Subcutaneous abdominal adipose tissue (tissue), 5 donors: Measurements from ENCODE around the gene FAM117B.

Experiments used
- H3K27ac ChIP-seq: one replicate; pipeline ENCODE4 v1.7.0; 2013; ENCODE audit warnings: low read depth, mild to moderate bottlenecking, inconsistent platforms, low read length, moderate library complexity
- H3K27me3 ChIP-seq, 5 donors: one replicate each; pipeline ENCODE4 v1.7.0; 2013; ENCODE audit warnings: low read length in 5 of 5, inconsistent platforms in 1 of 5; ENCODE audit not compliant: control insufficient read depth in 5 of 5, insufficient read depth in 4 of 5
- H3K36me3 ChIP-seq, 5 donors: one replicate each; pipeline ENCODE4 v1.7.0; 2013; ENCODE audit warnings: low read length in 5 of 5; ENCODE audit not compliant: control insufficient read depth in 5 of 5, insufficient read depth in 5 of 5
- H3K4me1 ChIP-seq, 5 donors: one replicate each; pipeline ENCODE4 v1.7.0; 2013; ENCODE audit warnings: low read length in 5 of 5, mild to moderate bottlenecking in 3 of 5, moderate library complexity in 1 of 5; ENCODE audit not compliant: control insufficient read depth in 5 of 5, insufficient read depth in 5 of 5
- H3K4me3 ChIP-seq, 5 donors: one replicate each; pipeline ENCODE4 v1.7.0; 2013; ENCODE audit warnings: low read length in 5 of 5, low read depth in 1 of 5
- H3K9ac ChIP-seq, 5 donors: one replicate each; pipeline ENCODE4 v1.7.0; 2013; ENCODE audit warnings: low read length in 5 of 5, mild to moderate bottlenecking in 4 of 5, moderate library complexity in 3 of 5
- H3K9me3 ChIP-seq, 5 donors: one replicate each; pipeline ENCODE4 v1.7.0; 2013; ENCODE audit warnings: low read length in 5 of 5; ENCODE audit not compliant: control insufficient read depth in 5 of 5
- donor health status: healthy.
- donor health status: healthy.
- donor health status: healthy.
- donor health status: healthy.
- donor health status: healthy.

The FAM117B gene

DNA sequence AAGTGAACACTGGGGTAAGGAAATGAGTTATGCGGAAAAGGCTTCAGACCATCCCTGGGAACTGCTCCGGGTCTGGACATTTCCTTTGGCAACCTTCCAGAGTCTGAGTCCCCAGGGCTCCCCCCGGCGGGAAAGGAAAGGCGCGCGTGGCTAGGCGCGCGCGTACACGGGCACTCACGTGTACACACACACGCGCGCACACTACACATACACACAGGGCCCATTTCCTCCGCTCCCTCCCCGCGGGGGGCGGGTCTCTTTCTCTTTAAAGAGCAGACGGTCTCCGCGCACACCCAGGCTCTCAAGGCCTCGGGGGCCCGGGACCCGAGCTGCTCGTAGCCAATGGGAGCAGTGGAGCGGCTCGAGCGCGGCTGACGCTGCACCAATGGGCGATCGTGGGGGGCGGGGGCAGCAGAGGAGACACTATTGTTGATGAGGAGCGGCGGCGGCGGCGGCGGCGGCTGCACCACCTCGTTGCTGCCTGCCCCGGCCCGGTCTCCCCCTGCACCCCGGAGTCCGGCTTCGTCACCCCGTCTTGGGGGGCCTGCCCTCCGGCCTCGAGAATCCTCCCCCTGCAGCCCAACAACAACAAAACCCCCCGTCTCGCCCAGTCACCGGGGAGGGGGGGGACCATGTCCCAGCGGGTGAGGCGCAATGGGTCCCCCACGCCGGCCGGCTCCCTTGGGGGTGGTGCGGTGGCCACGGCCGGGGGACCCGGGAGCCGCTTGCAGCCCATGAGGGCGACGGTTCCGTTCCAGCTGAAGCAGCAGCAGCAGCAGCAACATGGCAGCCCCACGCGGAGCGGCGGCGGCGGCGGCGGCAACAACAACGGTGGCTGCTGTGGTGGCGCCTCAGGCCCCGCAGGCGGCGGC, at the start of gene FAM117B:
FAM117B (plus strand) TSS at position 414 of the 872 bp plus-strand sequence; CDS start at position 633, 219 bp downstream.
- H3K27ac ChIP-seq, result peak within 1 kb of the TSS; percentile 79
- H3K4me3 ChIP-seq, result peak within 1 kb of the TSS; percentile 74 to 94 (median 83)
- no peaks in the 10 kb centered on the region for H3K9me3 ChIP-seq
- no peaks in the 10 kb centered on the region for H3K27me3 ChIP-seq
- peaks cover 1 to 21% (median 13%) of the 10 kb centered on the region in 5 donors for H3K4me1 ChIP-seq
- no peaks in the 10 kb centered on the region for H3K36me3 ChIP-seq
- peak within 1 kb of the TSS; percentile 40 to 78 (median 64) for H3K9ac ChIP-seq

DNA sequence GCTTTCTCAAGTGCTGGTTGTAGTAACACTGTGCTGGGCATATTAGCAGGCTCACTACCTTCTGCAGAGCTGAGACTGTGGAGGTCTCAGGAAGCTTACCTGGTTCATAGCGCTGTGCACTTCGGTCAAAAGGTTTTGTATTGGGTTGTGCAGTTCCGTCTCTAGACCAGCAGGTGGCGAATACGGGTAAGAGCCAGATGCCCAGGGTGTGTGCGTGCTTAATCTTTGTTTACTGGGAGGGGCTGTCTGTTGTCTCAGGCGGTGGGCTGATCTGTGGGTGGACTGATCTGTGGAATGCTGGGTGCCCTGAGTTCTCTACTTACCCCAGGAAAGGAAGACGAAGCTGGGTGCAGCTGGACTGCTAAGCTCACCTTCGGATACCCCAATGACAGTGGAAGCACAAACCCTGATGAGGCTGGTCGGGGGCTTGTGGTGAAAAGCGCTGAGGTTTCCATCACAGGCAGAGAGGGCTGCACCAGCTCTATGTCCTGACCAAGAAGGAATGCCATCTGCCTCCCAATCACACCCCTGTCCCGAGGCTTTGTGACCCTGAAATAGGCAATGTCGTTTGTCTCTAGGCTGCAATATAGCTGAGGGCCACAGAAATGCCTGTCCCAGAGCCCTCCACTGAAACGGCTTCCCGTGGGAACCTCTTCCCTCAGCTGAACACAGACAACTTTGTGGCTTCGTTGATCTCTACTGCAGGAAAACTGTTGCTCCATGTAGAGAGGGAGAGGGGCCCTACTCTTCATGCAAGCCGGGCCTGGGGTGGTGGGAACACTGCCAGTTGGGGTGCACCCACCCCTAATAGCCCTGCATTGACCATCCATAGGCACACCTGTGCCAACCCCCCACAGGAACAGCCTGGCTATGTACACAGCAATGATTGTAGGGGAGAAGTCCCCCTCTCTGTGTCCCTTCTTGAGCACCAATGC, 45.9 kb upstream of the FAM117B start:
- H3K9ac ChIP-seq, result peak overlapping the region in 1 of 5 donors; percentile 31
- H3K27ac ChIP-seq, result no peak overlapping the region
- peaks cover 0 to under 1% (median 0%) of the 10 kb centered on the region in 5 donors for H3K9me3 ChIP-seq
- no peaks in the 10 kb centered on the region for H3K27me3 ChIP-seq
- H3K36me3 ChIP-seq, result no peaks in the 10 kb centered on the region
- peak overlapping the region; percentile 53 to 59 (median 57) for H3K4me3 ChIP-seq
- peaks cover 5 to 9% (median 8%) of the 10 kb centered on the region in 5 donors for H3K4me1 ChIP-seq

DNA sequence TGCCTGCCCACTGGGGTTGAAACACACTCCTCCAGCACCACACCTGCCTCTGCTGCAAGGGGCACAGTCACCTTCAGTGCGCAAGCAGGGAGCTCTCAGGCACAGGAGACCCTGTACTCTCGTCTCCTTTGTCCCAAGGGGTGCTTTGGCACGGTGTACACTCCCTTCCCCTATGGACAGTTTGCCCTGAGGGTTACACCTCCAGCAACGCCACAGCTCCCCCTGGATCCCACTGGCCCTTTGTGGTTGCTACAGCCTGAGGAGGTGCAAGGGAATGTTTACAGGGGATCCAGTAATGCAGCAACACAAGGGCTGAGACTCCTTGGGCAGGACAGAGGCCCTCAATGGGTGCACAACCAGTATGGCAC, 45.2 kb upstream of the FAM117B start:
- H3K9me3 ChIP-seq, result no peaks in the 10 kb centered on the region
- H3K27me3 ChIP-seq, result no peaks in the 10 kb centered on the region
- H3K9ac ChIP-seq, result no peak overlapping the region

DNA sequence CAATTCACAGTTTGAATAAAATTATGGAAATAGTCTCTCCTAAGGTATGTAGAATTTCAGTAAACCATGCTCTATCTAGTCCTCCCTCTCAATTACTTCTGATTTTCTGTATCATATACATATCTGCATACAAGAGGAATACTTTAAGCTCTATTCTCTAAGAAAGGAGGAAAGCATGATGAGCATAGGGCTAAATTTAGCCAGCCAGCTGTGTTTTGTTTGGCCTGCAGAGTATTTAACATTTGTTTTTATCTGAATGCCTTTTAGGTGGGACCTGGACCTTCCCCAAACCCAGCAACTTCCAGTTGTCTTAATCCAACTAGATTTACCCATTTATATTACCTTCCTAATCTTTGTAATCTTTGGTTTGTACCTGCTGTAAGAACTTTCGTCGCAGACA, 42.2 kb upstream of the FAM117B start:
- H3K9me3 ChIP-seq, result no peaks in the 10 kb centered on the region
- no peaks in the 10 kb centered on the region for H3K27me3 ChIP-seq
- H3K27ac ChIP-seq, result no peak overlapping the region
- H3K4me3 ChIP-seq, result no peak overlapping the region
- no peak overlapping the region for H3K9ac ChIP-seq
- H3K36me3 ChIP-seq, result no peaks in the 10 kb centered on the region
- peaks cover 5 to 9% (median 8%) of the 10 kb centered on the region in 5 donors for H3K4me1 ChIP-seq

More for the DNA sequence above, 45.2 kb upstream of the FAM117B start:
- H3K27ac ChIP-seq, result no peak overlapping the region
- no peak overlapping the region for H3K4me3 ChIP-seq
- H3K36me3 ChIP-seq, result no peaks in the 10 kb centered on the region
- H3K4me1 ChIP-seq, result peaks cover 5 to 9% (median 8%) of the 10 kb centered on the region in 5 donors

DNA sequence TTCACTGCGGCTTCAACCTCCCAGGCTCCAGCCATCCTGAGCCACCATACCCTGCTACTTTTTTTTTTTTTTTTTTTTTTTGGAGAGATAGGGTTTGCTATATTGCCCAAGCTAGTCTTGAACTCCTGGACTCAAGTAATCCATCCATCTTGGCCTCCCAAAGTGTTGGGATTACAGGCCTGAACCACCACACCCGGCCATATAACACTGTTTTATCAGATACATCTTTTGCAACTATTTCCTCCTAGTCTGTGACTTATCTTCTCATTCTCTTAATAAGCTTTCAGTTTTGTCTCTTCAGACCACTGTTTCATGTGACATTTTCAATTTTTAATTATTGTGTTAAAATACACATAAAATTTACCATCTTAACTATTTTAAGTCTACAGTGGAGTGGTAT, 35.7 kb upstream of the FAM117B start:
- Histone ChIP-seq H3K9me3 (no peaks in the 10 kb centered on the region), H3K9ac (no peak overlapping the region), H3K4me3 (no peak overlapping the region), H3K27me3 (no peaks in the 10 kb centered on the region), H3K36me3 (no peaks in the 10 kb centered on the region), H3K4me1 (peaks cover 0 to 3% (median 0%) of the 10 kb centered on the region in 5 donors), H3K27ac (no peak overlapping the region)

DNA sequence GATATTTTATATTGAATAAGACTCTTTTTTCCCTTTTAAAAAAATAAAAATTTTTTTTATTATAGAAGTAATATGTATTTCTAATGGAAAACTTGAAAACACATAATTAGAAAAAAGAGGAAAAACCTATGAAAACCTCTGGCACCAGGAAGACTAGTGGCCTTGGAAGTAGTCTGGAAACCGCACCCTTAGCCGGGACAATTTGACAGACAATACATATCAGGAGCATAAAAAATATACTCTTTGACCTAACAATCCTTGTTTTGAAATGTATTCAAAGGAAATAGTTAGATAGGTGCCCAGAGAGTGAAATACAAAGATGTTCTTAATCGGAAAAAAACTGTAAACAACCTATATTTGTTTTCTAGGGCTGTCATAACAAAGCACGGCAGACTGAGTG, 34.9 kb upstream of the FAM117B start:
- Histone ChIP-seq H3K9ac (no peak overlapping the region), H3K4me3 (no peak overlapping the region), H3K36me3 (no peaks in the 10 kb centered on the region), H3K27me3 (no peaks in the 10 kb centered on the region), H3K4me1 (peaks cover 0 to 3% (median 0%) of the 10 kb centered on the region in 5 donors), H3K27ac (no peak overlapping the region), H3K9me3 (no peaks in the 10 kb centered on the region)

DNA sequence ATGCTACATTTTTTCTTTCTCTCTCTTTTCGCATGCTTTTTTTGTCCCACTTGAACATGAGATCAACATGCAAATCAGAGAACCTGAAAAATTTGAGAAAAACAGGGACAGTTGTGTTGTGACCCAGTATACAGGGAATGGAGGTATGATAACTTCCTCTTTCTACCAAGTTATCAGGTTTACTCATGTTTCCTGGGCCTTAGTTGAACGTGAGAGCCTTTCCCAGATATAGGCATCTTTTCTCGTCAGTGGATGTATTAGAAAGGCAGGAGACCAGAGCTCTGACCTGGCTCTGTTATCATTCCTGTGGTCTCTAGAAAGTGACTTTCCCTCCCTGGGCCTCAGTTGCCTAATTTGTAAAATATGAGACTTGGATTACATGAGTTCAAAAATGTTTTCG, 30.1 kb upstream of the FAM117B start:
- H3K27ac ChIP-seq, result no peak overlapping the region
- no peak overlapping the region for H3K9ac ChIP-seq
- H3K27me3 ChIP-seq, result no peaks in the 10 kb centered on the region
- H3K4me1 ChIP-seq, result peaks cover 0 to 3% (median 0%) of the 10 kb centered on the region in 5 donors
- no peaks in the 10 kb centered on the region for H3K36me3 ChIP-seq
- no peaks in the 10 kb centered on the region for H3K9me3 ChIP-seq
- H3K4me3 ChIP-seq, result no peak overlapping the region

DNA sequence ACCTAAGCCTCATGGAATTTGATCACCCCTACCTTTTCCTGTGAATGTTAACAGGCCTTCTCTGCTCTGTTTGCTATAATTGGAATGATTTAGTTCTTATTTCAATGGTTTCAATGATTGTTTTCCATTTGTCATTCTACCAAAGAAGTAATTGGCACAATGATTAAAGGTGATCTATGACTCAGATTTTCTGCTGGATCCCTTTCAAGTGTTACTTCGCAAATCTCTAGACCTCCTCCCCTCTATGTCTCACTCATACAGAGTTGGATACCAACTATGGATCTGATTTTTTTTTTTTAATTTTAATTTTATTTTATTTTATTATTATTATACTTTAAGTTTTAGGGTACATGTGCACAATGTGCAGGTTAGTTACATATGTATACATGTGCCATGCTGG, 29.6 kb upstream of the FAM117B start:
- Histone ChIP-seq H3K27me3 (no peaks in the 10 kb centered on the region), H3K4me1 (peaks cover 0 to 1% (median 0%) of the 10 kb centered on the region in 5 donors), H3K4me3 (no peak overlapping the region), H3K36me3 (no peaks in the 10 kb centered on the region), H3K9ac (no peak overlapping the region), H3K9me3 (no peaks in the 10 kb centered on the region), H3K27ac (no peak overlapping the region)

DNA sequence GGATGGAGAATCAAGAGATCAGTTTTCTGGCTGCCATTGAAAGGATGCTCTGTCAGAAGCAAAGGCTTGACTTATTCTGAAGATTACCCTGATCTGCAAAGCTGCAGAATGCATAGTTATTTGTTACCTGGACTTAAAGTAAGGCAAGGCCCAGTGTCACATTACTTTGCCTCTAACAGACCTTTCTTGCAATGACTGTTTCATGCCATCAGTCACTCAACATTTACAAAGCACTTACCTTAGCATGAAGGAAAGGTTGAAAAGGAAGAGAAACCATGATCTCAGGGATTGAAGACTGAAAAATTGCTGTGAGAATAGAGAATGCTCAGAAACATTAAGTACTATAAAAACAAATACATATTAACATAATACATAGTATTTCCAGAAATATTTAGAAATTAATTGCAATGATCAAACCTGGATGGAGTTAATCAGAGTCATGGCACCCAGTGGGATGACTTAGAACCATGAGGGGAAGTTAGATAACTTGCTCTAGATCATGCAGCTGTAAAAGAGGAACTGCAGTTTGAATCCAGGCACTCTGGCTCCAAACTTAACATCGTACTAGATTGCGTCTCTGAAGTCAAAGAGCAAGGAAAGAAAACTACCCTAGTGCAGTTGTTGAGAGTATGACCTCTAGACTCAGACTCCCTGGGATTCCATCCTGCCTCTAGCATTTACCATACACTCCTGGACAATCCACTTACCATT, 26.5 kb upstream of the FAM117B start:
- Histone ChIP-seq H3K4me1 (peaks cover 0 to 3% (median 0%) of the 10 kb centered on the region in 5 donors), H3K9ac (no peak overlapping the region), H3K9me3 (no peaks in the 10 kb centered on the region), H3K36me3 (no peaks in the 10 kb centered on the region), H3K27ac (no peak overlapping the region), H3K27me3 (no peaks in the 10 kb centered on the region), H3K4me3 (no peak overlapping the region)
